ENCODE data around the gene PTGER3. TPM values are rescaled to one million over a fixed set of nuclear protein-coding genes. Genes with fewer than 3 reads are reported as not detected.

Gene PTGER3
- total RNA-seq, 4 donors from 2014 or later = 51.1 to 217 (median 119) TPM

DNA sequence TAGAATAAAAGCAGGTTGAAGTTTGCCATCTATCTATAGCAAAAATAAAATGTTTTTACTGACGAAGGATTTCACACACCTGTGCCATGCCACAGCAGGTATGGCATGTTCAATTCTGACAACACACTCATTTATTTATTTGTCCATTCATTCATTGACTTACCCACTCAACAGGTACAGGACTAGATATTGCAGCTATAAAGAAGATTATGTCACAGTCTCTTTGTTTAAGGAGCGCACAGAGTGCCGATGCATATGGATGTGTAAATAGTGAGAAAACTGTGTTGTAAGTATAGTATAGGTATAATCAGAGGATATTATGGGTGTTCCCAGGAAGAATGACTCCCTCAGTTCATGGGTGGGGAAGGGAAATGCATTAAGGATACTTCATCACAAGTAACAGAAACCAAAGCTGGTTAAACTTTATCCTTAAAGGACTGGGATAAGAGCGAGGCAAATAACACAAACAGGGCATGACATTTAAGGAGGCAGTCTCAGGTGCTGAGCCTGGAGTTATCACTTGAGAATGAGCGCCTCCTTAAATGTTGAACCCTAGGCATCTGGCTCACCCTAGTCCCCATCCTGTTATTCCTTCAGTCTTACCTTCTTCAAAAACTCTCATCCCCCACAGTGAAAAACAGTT is 41.1 kb upstream of the PTGER3 start:
- intact Hi-C loops (cut with DNase I; ENCODE audit: low total_unique reads) = no loop called here
- no peak overlapping the region for H3K27ac ChIP-seq
- H3K36me3 ChIP-seq = no peaks in the 10 kb centered on the region
- TF ChIP-seq POLR2A (IDR thresholded peaks at IDR 0.05) = no peak
- TF ChIP-seq, protein P1, sequence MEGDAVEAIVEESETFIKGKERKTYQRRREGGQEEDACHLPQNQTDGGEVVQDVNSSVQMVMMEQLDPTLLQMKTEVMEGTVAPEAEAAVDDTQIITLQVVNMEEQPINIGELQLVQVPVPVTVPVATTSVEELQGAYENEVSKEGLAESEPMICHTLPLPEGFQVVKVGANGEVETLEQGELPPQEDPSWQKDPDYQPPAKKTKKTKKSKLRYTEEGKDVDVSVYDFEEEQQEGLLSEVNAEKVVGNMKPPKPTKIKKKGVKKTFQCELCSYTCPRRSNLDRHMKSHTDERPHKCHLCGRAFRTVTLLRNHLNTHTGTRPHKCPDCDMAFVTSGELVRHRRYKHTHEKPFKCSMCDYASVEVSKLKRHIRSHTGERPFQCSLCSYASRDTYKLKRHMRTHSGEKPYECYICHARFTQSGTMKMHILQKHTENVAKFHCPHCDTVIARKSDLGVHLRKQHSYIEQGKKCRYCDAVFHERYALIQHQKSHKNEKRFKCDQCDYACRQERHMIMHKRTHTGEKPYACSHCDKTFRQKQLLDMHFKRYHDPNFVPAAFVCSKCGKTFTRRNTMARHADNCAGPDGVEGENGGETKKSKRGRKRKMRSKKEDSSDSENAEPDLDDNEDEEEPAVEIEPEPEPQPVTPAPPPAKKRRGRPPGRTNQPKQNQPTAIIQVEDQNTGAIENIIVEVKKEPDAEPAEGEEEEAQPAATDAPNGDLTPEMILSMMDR (IDR thresholded peaks at IDR 0.05) = no peak
- no peak for DNase-seq
- H3K27me3 ChIP-seq = no peaks in the 10 kb centered on the region
- no peak overlapping the region for H3K4me3 ChIP-seq
- H3K4me1 ChIP-seq = no peaks in the 10 kb centered on the region
- H3K9me3 ChIP-seq = no peaks in the 10 kb centered on the region

DNA sequence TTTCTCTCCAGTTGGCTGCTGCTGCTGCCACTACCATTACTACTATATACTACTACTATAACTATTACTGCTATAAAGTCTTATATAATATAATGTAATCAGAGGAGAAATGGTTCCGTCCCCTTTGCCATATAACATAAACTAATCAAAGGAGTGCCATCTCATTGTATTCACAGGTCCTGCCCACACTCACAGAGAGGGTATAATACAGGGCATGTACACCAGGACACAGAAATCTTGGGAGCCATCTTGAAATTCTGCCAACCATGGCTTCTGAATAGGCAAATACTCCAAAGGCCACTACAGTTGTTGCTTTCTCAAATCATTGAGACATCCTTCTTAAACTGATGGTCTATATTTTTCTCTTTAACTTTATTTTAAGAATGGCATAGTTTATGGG is 40.1 kb upstream of the PTGER3 start:
- Histone ChIP-seq H3K9me3 (no peaks in the 10 kb centered on the region), H3K27ac (no peak overlapping the region), H3K27me3 (no peaks in the 10 kb centered on the region), H3K36me3 (no peaks in the 10 kb centered on the region), H3K4me3 (no peak overlapping the region), H3K4me1 (no peaks in the 10 kb centered on the region)
- TF ChIP-seq, protein P1 (IDR thresholded peaks at IDR 0.05) = no peak
- no peak for TF ChIP-seq POLR2A (IDR thresholded peaks at IDR 0.05)
- intact Hi-C loops (cut with DNase I; ENCODE audit: low total_unique reads) = no loop called here
- DNase-seq = no peak

DNA sequence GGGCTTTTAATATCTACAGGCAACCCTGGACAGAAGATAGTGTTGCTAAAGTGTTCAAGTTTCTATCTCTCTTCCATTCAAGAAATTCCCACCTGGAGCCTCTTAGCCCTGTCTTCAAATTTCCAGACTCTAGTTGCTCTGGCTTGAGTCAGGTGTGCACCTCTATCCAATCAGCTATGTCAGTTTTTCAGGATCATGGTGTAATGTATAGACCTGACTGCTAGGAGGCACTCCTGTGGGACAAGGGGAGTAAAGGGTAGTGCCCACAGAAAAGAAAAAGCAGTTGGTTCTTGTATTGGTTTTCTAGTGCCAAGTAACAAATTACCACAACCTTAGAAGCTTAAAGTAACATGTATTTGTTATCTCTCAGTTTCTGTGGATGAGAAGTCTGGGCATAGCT is 39.4 kb upstream of the PTGER3 start:
- Histone ChIP-seq H3K4me1 (no peaks in the 10 kb centered on the region), H3K9me3 (no peaks in the 10 kb centered on the region), H3K4me3 (no peak overlapping the region), H3K36me3 (no peaks in the 10 kb centered on the region), H3K27me3 (no peaks in the 10 kb centered on the region), H3K27ac (no peak overlapping the region)
- TF ChIP-seq, protein P1 (IDR thresholded peaks at IDR 0.05) = no peak
- TF ChIP-seq POLR2A (IDR thresholded peaks at IDR 0.05) = no peak
- no peak for DNase-seq
- intact Hi-C loops (cut with DNase I; ENCODE audit: low total_unique reads) = no loop called here

DNA sequence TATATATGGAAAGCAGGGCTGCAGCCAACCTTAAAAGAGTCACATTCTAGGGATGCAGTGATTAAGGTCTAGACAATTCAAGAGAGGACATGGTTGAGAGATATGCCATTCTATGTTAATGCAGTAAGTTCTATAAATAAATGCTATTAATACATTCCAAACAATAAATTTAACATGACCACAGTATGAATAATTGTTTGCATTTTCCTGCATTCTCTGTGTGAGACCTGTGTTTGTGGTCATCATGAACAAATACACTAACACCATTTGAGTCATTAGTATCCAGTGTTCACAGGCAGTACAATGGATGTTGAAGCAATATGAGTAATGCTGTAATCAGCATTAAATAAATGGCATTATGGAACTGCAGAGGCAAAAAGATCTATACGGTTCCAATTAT is 38.7 kb upstream of the PTGER3 start:
- no peak overlapping the region for H3K4me3 ChIP-seq
- H3K9me3 ChIP-seq = no peaks in the 10 kb centered on the region
- H3K27me3 ChIP-seq = no peaks in the 10 kb centered on the region
- H3K36me3 ChIP-seq = no peaks in the 10 kb centered on the region
- intact Hi-C loops (cut with DNase I; ENCODE audit: low total_unique reads) = no loop called here
- H3K27ac ChIP-seq = no peak overlapping the region
- no peak for TF ChIP-seq POLR2A (IDR thresholded peaks at IDR 0.05)
- TF ChIP-seq, protein P1 (IDR thresholded peaks at IDR 0.05) = no peak
- DNase-seq = no peak
- H3K4me1 ChIP-seq = no peaks in the 10 kb centered on the region

DNA sequence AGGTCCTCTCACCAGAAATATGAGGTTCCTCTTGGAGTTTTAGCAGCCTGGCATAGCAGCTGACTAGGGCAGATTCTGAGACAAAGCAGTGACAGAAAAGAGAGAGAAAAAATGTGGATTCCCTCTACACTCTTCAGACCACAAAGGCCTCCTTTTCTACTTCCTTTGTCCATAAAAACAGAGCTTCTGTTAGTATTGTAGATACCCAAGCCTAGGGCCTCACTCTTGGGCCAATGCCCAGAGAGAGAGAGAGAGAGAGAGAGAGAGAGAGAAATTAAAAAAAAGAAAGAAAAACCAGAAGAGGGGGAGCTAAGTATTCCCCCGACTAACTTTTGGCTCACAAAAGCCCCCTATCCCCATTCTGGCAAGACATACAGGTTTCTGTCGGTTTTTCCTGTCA is 35.7 kb upstream of the PTGER3 start:
- Histone ChIP-seq H3K4me3 (no peak overlapping the region), H3K4me1 (peaks cover 0 to 6% of the 10 kb centered on the region in 2 donors), H3K36me3 (no peaks in the 10 kb centered on the region), H3K27me3 (no peaks in the 10 kb centered on the region), H3K9me3 (no peaks in the 10 kb centered on the region), H3K27ac (no peak overlapping the region)
- intact Hi-C loops (cut with DNase I; ENCODE audit: low total_unique reads) = no loop called here
- no peak for DNase-seq
- no peak for TF ChIP-seq POLR2A (IDR thresholded peaks at IDR 0.05)
- TF ChIP-seq, protein P1 (IDR thresholded peaks at IDR 0.05) = no peak
